HG03378 (cell line): ENCODE measurements around the gene VSTM1.
"Not testable (repeated sequence)": the region's sequence is repeated elsewhere in the genome, so short reads cannot be mapped to it uniquely, and the experiment has no call there.

ENCODE experiments used
- ATAC-seq: cut with Tn5 transposase; IDR thresholded peaks from one replicate; pipeline ENCODE4 v1.9.1; 2021; ENCODE audit warnings: mild to moderate bottlenecking, moderate library complexity; ENCODE audit not compliant: unreplicated experiment

The VSTM1 gene

GRCh38 chr19:54074851-54075250 lies 11.2 kb upstream of the VSTM1 start:
- ATAC-seq: no peak

GRCh38 chr19:54073829-54074228 lies 10.1 kb upstream of the VSTM1 start:
- no peak for ATAC-seq

GRCh38 chr19:54069470-54069869 lies 5.8 kb upstream of the VSTM1 start:
- ATAC-seq: no peak

- no peak for ATAC-seq
Measured at GRCh38 chr19:54062643-54063042, 1.1 kb downstream of the VSTM1 start.

GRCh38 chr19:54047616-54048015 lies 16.1 kb downstream of the VSTM1 start:
- ATAC-seq: no peak

GRCh38 chr19:54045771-54046170 lies 17.9 kb downstream of the VSTM1 start:
- no peak for ATAC-seq

GRCh38 chr19:54042989-54043388 lies 20.7 kb downstream of the VSTM1 start:
- no peak for ATAC-seq

GRCh38 chr19:54041969-54042606 lies 21.6 kb downstream of the VSTM1 start:
- no peak for ATAC-seq

- ATAC-seq: no peak
Measured at GRCh38 chr19:54040003-54040402, 23.7 kb downstream of the VSTM1 start.

- not testable (repeated sequence) for ATAC-seq
Measured at GRCh38 chr19:54036542-54036941, 27.2 kb downstream of the VSTM1 start.

- ATAC-seq: no peak
Measured at GRCh38 chr19:54035215-54036178, 28.2 kb downstream of the VSTM1 start.

GRCh38 chr19:54030895-54031586 lies 32.7 kb downstream of the VSTM1 start:
- no peak for ATAC-seq

GRCh38 chr19:54029930-54030490 lies 33.7 kb downstream of the VSTM1 start:
- ATAC-seq: no peak

GRCh38 chr19:54029301-54029700 lies 34.4 kb downstream of the VSTM1 start:
- no peak for ATAC-seq

- ATAC-seq: no peak
Measured at GRCh38 chr19:54026656-54027055, 37.0 kb downstream of the VSTM1 start.

GRCh38 chr19:54024660-54025059 lies 39.0 kb downstream of the VSTM1 start:
- no peak for ATAC-seq

- no peak for ATAC-seq
Measured at GRCh38 chr19:54023191-54023590, 40.5 kb downstream of the VSTM1 start.

GRCh38 chr19:54021932-54022331 lies 41.8 kb downstream of the VSTM1 start:
- no peak for ATAC-seq

GRCh38 chr19:54021363-54021762 lies 42.3 kb downstream of the VSTM1 start:
- no peak for ATAC-seq

GRCh38 chr19:54017261-54017660 lies 46.4 kb downstream of the VSTM1 start:
- no peak for ATAC-seq

GRCh38 chr19:54014920-54015560 lies 48.7 kb downstream of the VSTM1 start:
- ATAC-seq: no peak
